ENCODE results near the gene PIP4K2C.

Gene PIP4K2C

GRCh38 chr12:57590864-57591781, at the start of gene PIP4K2C:
Gene PIP4K2C (plus strand): TSS chr12:57591192. CDS start chr12:57591290, 98 bp downstream.
- DNase-seq = peak; percentile 77

GRCh38 chr12:57541717-57542116, 49.3 kb upstream of the PIP4K2C start:
- no peak for DNase-seq

GRCh38 chr12:57543581-57543980, 47.4 kb upstream of the PIP4K2C start:
- no peak for DNase-seq

GRCh38 chr12:57545809-57546437, 45.1 kb upstream of the PIP4K2C start:
- DNase-seq = peak; percentile 14

GRCh38 chr12:57546438-57547287, 44.3 kb upstream of the PIP4K2C start, which contains the start of gene DCTN2:
Gene DCTN2 (minus strand): TSS chr12:57547192. CDS start chr12:57547063, 129 bp downstream.
- DNase-seq = peak; percentile 95

- DNase-seq = no peak
These were observed 43.5 kb upstream of the PIP4K2C start for GRCh38 chr12:57547288-57548012.

GRCh38 chr12:57548013-57548315, 43.0 kb upstream of the PIP4K2C start:
- DNase-seq = no peak

GRCh38 chr12:57548488-57548887, 42.5 kb upstream of the PIP4K2C start:
- no peak for DNase-seq

GRCh38 chr12:57549203-57549908, 41.6 kb upstream of the PIP4K2C start:
- no peak for DNase-seq

GRCh38 chr12:57549909-57550640, 40.9 kb upstream of the PIP4K2C start, which contains the start of gene KIF5A:
Gene KIF5A (plus strand): TSS chr12:57550044. CDS start chr12:57550272, 228 bp downstream.
- DNase-seq = peak; percentile 55

- DNase-seq = no peak
These were observed 40.1 kb upstream of the PIP4K2C start for GRCh38 chr12:57550641-57551549.

- no peak for DNase-seq
These were observed 39.2 kb upstream of the PIP4K2C start for GRCh38 chr12:57551637-57552305.

GRCh38 chr12:57552306-57552651, 38.7 kb upstream of the PIP4K2C start:
- DNase-seq = no peak

- no peak for DNase-seq
These were observed 38.1 kb upstream of the PIP4K2C start for GRCh38 chr12:57552835-57553313.

GRCh38 chr12:57553343-57554202, 37.4 kb upstream of the PIP4K2C start:
- no peak for DNase-seq

GRCh38 chr12:57554453-57554852, 36.5 kb upstream of the PIP4K2C start:
- no peak for DNase-seq

GRCh38 chr12:57554897-57555296, 36.1 kb upstream of the PIP4K2C start:
- DNase-seq = no peak

GRCh38 chr12:57558864-57559263, 32.1 kb upstream of the PIP4K2C start:
- DNase-seq = no peak
